ENCODE data around the gene DLX4.

- no peak for TF ChIP-seq CTCF (IDR thresholded peaks at IDR 0.05)
- no peak for TF ChIP-seq POLR2A (IDR thresholded peaks at IDR 0.05)
These were observed 46.9 kb upstream of the DLX4 start for GRCh38 chr17:49922095-49922494.
